GM19043 (cell line): ENCODE measurements around the gene USP21.
A peak's percentile ranks its signal among the peaks of the same experiment; 100 is the strongest.

ENCODE experiments used
- ATAC-seq: cut with Tn5 transposase; IDR thresholded peaks from one replicate; pipeline ENCODE4 v1.9.1; 2021; ENCODE audit warnings: low read depth; ENCODE audit not compliant: unreplicated experiment

USP21 gene

DNA sequence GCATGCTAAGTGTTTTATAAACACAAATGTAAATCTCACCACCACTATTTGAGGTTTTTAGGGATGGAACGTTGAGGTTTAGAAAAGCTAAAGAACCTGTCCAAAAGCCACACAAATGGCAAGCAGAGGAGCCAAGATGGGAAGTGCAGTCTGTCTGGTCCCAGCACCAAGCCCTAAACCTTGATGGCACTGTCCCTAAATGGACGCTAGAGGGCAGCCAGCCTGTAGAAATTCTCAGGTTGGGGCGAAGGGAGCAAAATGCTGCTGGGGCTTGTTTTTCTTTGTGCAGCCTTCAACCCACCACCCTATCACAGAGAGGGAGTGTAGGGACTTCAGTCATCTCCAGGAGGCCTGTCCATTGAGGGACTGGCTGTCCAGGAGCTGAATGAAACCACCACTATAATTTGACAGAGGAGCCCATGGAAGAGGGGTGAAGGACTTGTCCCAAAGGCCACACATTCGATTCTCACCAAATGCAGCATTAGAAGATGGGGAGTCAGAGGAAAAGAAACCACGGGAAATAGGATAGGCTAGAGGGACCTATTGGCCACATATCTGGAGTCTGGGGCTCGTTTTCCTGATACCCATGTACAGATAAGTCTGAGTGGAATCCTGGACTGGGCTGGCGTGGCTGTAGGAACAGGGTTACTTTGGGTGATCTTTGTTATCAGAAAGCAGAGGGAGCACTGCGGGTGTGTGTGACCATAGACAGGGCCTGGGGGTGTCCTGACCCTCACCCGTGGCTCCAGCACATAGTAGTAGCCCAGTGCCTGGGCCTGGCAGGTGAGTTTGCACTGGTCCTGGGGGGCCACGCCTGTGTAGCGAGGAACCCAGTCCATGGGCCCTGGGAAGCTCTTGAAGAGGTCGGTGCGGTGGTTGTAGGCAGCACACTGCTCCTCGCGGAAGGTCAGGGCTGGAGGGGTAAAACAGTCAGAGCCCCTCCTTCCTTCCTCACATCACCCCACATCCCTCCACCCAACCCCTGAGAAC lies 33.5 kb downstream of the USP21 start:
- peak; percentile 78 for ATAC-seq

DNA sequence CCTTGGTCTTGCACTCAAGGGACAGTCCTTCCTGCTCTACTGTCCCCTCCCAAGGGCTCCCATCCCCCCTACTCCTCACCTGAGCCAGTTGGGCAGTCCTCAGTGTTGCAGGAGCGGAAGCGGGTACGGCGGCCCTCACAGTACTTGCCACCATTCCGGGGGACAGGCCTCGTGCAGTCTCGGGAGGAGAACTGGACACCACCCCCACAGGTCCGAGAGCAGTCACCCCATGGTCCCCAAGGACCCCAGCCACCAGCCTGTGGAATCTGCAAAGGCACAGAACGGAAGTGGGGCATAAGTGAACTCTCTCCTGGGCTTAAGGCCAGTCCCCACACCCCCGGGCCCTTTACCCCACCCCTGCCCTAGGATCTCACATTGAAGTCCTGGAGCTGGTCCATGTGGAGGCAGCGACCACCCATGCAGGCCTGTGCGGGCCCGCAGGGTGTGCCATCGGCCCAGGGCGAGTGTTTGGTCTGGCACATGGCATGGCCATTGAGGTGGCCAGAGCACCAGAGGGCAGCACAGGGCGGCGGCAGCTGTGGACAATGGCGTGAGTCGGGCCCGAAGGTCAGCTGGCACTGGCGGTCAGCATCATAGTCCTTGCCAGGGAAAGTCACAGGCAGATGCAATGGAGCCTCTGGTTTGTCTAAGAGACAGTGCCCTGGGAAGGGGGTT lies 34.4 kb downstream of the USP21 start:
- ATAC-seq: no peak

DNA sequence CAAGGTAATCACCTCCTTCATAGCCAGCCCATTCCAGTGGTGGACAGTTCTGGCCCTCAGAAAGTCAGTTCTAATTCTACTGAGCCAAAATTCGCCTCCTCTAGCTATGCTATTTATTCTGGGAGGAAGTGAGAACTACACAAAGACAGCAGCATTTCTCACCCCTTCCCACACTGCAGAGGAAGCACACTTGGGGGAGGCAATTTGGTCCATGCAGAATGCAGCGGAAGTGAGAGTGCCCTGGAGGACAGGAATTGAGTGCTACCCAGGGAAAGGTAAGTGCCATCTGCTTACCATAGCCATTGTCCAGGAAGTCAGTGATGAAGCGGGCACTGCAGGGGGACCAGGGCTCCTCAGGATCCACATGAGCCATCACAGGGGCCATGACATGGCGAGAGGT lies 35.9 kb downstream of the USP21 start:
- no peak for ATAC-seq

DNA sequence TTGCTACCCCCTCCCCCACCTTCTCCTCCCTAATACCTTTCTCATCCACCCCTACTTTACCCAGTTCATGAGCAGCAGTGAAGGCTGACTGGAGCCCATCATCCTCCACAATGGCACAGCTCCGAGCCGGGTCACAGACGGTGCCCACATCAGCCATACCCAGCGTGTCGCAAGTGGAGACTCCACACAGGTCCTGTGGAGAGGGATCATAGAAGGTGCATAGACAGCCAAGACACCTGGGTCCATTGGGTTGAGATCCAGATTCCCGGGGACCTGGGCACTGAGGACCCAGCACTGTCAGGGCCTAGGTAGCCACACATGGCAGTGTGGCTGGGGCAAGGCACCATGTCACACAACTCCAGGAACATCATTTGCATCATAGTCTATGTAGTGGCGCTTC lies 36.8 kb downstream of the USP21 start:
- ATAC-seq: no peak

DNA sequence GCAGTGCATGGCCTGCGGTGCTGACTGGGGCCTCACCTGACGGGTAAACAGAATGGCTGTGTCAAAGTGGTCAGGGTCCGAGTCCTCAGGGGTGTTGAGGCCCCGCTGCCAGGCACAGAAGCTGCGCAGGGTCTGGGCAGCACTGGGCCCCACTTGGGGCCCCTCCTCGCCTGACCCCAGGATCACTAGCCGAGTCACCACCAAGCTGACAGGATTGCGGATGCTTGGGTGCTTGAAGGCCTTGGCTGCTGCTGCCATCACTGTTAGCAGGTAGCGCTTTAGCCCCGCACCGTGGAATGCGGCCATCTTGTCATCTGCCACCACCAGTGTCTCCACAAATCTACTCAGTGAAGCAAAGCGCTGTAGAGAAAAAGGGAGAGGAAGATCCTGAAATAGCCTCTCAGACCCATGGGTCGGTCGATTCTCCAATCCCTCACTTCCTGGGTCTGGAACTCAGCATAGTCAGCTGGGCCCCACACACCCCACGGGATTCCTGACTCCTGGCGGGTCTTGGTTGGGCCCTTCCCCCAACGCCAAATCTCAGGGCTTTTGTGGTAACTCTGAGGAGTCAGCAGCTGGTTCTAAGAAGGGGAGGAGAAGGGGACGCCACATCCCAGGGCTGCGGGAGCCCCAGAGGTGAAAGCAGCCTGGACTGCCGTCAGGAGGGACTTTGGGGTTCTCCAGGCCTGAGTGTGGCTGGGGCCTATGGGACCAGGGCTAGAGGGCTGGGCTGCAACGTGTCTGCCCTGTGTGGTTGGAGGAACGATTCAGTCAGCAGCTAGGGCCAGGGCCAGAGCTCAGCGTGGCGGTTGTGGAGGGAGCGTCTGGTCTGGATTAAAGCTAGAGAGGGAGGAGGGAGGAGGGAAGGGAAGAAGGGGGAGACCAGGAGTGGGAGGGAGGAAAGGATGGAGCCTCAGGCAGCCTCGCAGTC lies 37.5 kb downstream of the USP21 start:
- no peak for ATAC-seq

DNA sequence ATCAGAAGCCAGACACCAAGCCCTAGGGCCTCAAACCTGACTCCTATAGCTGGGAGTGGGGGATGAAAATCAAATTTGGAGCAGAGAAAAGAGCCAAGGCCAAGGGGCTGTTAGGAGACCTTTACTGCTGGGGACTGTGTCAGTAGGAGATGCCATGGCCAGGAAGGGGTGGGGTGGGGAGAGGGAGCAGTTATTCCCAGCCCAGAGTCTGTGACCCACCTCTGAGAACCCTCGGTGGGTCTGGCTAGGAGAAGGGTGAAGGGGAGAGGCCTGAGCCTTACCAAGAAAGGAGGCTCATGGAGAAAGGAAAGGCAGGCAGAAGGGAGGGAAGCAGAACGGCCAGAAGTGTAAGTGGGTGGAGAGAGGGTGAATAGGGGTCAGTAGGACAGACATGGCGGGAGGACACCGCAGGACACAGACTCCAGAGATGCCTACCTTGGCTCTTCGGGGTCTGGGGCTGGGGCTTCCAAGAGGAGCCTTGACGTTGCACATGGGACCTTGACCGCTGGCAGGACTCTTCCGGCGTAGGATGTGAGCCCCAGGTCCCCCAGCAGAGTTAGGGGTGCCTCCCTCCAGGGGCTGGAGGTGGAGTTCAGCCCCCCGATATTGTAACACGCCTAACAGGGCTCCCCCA lies 38.4 kb downstream of the USP21 start:
- ATAC-seq: no peak

DNA sequence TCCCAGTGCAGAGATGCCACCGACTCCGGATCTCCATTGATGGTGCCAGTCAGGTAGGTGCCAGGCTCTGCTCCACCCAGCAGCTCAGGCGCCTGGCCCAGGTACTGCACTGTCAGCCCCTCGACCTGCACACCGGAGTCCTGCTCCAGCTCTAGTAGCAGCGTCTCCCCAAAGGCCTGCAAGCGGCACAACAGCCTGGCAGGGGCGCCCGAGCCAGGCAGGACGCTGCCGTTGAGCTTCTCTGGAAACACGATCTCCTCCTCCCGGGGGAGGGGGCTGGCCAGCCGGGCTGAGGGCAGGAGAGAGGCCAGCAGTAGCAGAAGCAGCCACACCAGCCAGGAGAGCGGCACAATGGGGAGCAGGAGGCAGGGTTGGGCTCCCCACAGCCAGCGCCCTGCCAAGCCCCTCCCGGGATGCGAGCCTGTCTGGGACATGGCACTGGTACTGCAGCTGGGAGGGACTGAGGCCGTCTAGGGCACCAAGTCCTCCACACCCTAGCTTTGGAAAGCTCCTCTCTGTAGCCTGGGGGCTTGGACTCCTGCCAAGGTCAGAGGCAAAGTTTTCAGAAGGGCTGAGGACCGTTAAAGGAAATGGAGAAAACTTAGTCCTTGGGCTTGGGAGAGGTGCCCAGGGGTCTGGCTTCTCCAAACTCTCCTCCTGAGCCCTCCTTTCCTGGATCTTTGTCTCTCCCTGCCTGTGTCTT lies 39.0 kb downstream of the USP21 start:
- ATAC-seq: no peak

DNA sequence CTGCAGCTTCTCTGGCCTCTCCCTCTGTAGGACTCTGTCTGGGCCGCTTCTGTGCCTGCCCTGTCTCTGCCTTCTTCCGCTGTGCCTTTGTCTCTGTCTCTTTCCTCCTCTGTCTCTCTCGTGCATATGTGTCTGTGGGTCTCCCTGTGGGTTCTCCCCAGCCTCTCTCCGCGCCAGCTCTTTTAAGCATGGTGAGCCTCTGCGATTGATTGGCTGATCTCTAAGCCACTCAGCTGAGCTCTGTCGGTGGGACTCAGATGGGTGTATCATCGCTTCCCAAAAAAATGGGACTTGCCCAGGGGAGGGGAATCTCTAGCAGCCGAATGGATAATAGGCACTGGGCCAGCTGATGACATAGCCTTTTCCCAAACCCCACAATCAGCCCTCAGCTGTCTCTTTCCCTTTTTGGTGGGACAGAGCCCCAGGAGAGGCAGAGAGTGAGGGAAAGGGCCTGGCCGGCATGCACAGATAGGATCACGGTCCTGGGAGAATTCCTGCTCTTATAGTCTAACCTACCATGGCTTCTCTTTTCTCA lies 39.7 kb downstream of the USP21 start, which contains the start of gene ADAMTS4:
Gene ADAMTS4 (minus strand): TSS at position 158 of the 535 bp plus-strand sequence. CDS start 427 bp downstream, outside the sequence.
- no peak for ATAC-seq

DNA sequence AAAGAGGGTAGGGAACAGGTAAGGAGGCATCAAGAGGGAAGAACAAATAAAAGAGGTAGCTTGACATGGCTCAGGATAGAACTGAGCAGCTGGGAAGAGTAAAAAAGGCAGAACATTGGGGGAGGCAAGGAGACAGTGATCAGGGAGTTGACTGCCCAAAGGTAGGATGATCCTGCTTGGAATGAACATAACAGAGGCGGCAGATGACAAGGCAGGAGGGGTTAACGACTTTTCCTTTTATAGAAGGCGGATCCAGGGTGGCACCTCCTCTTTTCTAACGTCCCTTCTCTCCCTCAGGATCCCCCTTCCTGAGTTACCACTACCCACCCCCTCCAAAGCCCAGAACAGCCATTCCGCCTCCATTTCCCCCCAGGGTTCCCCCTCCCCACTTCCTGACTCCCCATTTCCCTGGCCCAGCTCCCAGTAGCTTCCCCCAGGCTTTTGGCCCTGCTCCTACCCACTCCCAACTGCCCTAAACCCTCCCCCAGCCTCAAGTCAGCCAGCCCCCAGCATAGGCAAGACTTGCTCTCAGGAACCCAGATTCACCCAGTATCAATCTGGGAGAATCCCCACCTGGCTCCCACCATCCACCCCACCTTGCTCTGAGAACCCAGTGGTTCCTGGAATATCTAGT lies 40.3 kb downstream of the USP21 start:
- no peak for ATAC-seq

DNA sequence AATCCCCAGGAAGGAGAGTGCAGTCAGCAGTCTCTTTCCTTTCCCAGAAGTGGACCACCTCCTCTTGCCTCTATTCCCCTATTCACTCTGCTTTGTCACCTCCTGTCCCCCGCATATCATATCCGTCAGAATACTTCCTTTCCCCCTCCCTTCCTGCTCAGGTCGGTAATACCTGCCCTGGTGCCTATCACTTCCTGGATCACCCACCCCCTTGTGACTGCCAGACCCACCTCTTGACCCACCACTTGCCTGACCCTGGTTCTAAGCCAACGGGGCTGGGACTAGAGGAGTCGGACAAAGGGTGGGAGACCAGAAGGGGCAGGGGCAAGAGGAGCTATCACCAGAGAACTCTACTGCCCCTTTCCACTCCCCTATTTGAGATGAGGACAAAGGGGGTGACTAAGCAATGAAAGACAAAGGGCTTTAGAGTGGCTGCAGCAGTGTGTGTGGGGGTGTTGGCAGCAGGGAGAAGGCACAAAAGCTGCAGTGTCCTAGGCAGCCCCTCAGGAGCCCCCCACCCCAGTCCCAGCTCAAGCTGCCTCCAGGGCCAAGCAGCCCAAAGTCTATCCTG lies 41.2 kb downstream of the USP21 start:
- no peak for ATAC-seq

DNA sequence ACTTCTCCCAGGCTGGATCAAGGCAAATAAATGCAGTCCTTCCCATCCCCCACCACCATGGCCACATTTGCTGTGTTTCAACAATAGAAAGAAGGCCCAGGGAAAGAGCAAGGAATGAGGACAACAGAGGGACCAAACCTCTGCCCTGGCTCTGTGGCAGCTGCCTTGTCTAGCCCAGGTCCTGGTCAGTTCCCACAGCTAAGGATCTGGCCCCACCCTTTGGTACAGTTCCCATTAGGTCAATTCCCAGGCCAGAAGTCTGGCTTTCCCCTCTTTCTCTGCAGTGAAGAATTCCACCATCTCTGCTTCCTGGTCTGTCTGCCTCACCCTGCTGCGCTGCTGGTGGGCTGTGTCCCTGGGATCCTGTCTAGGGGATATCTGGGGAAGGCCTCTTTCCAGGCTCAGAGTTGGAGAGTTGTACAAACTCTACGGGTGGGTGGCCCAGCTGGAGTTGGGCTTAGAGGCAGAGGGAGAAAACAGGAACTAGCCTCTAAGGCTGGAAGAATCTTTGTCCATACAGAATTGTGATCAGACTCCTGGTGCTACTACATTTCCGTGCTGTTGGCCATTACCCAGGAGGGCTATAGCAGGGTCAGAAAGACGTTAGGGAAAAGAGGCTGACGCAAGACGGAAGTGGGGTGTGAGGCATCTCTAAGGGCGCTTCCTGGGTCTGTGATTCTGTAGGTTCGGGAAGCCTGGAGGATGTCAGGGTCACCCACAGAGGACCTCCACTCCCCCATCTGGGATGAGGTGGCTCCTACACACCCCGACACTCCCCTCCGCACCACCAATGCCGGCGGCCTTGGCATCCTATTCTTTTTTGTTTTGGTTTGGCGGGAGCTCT lies 41.9 kb downstream of the USP21 start:
- no peak for ATAC-seq

DNA sequence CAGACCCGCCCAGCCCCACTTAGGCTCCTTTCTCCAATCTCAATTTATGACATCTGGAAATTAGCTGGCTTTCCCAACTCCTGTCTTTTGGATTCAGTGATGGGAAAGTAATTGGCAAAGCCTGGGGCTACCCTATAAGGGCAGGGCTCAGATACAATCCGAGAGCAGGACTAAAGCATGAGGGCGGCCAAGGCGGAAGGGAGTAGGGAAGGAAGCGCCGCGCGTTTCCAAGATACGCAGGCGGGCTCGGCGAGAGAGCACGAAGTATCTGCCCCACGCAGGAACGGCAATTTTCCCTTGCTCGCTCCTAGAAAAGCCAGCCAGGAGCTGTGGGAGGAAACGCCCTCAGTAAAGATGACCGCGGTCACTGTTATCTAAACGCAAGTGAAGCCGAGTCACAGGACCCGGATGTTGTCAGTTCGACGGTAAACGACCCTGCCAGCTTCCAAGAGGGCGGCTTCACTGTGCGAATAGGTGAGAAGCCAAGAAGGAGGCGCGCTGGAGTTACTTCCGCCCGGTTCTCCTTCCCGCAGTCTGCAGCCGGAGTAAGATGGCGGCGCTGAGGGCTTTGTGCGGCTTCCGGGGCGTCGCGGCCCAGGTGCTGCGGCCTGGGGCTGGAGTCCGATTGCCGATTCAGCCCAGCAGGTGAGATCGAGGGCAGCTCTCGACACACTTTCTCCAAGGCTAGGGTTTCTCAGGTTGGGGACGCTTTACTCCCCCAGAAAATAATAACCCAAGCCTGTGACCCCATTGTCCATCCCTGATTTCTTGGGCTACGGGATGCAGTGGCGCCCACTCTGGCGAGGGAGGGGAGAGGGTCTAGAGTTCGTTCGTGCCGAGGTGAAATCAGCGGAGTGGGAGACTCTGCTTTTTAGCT lies 42.8 kb downstream of the USP21 start, which contains the start of gene NDUFS2:
Gene NDUFS2 (plus strand): TSS at position 532 of the 877 bp plus-strand sequence. CDS start 19 bp downstream, at position 551.
- peak; percentile 98 for ATAC-seq

DNA sequence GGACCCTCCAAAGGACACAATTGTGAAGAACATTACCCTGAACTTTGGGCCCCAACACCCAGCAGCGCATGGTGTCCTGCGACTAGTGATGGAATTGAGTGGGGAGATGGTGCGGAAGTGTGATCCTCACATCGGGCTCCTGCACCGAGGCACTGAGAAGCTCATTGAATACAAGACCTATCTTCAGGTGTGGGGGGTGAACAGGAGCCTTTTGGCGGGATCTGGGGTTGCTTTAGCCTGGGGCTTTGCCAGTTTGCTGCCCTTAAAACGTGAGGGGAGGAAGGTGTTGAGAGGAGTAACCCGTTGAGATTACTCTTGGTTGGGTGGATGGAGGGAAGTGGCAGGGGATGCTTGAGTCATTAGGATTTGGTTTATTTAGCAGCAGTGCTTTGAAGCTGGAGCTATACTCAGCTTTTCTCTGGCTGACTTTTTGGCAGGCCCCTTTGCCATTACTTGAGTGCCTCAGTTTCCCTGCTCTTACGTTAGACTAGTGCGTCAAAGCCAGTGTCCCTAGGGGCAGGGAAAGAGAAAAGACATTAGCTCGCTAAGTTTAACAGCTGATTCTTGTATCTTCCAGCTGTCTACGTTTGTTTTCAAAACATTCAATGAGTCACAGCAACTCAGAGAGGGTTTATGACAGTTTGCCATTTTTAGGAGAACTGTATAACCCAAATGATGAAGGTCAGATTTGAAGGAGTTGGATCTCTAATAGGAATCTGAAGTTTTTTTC lies 47.3 kb downstream of the USP21 start:
- no peak for ATAC-seq

DNA sequence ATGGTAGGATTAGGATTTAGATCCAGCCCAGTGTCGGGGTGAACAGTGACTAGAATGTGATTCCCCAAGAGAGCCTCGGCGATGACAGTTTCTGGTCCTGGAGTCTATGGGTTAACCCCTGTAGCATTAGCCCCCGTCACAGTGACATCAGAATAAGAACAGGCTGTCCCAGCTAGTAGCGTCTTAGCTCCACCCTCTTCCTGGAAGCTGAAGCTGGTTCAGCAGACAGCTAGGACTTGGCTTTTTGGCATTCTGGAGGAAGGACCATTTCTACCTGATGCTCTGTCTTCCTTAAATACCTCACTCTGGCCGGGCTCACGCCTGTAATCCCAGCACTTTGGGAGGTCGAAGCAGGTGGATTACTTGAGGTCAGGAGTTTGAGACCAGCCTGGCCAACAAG lies 47.9 kb downstream of the USP21 start:
- no peak for ATAC-seq

DNA sequence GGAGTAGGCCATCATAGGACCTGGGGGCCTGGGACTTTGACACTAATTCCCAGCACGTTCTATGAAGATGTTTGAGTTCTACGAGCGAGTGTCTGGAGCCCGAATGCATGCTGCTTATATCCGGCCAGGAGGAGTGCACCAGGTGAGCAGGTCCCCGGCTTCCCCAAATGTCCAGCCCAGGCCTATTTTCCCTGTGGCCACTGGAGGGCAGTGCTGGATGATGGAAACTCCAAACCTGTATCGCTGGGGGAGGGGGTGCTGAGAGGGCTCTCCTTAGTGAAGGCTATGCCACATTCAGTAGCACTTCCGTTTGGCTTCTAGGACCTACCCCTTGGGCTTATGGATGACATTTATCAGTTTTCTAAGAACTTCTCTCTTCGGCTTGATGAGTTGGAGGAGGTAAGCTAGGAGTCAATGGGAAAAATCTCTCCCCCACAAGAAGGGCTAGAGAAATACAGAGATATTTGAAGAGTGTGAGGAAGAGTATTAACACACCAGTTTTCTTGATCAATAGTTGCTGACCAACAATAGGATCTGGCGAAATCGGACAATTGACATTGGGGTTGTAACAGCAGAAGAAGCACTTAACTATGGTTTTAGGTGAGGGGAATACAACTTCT lies 50.6 kb downstream of the USP21 start:
- no peak for ATAC-seq
